Effector CD4-positive, alpha-beta T cell (primary cell): Measurements from ENCODE around the gene SAA2.
"Not testable (repeated sequence)": the region's sequence is repeated elsewhere in the genome, so short reads cannot be mapped to it uniquely, and the experiment has no call there.

ENCODE experiments used
- DNase-seq: peaks from one replicate; pipeline ENCODE4 v3.0.0-alpha.2; 2020
- total RNA-seq: gene quantifications from one replicate; lab custom pipeline; 2026; lab: John Stamatoyannopoulos, UW

SAA2 gene
- 0.56 reads per million for total RNA-seq

- DNase-seq, result no peak
Observed at GRCh38 chr11:18248561-18248960, at the start of gene SAA2. SAA2 (minus strand) TSS chr11:18248668; CDS start chr11:18248011, 657 bp downstream.

- no peak for DNase-seq
Observed at GRCh38 chr11:18295316-18295715, 46.8 kb upstream of the SAA2 start.

- no peak for DNase-seq
Observed at GRCh38 chr11:18294862-18295261, 46.4 kb upstream of the SAA2 start.

- DNase-seq, result no peak
Observed at GRCh38 chr11:18288911-18289310, 40.4 kb upstream of the SAA2 start.

GRCh38 chr11:18285841-18286240, 37.4 kb upstream of the SAA2 start:
- DNase-seq, result no peak

GRCh38 chr11:18282626-18283025, 34.2 kb upstream of the SAA2 start:
- DNase-seq, result no peak

DNA sequence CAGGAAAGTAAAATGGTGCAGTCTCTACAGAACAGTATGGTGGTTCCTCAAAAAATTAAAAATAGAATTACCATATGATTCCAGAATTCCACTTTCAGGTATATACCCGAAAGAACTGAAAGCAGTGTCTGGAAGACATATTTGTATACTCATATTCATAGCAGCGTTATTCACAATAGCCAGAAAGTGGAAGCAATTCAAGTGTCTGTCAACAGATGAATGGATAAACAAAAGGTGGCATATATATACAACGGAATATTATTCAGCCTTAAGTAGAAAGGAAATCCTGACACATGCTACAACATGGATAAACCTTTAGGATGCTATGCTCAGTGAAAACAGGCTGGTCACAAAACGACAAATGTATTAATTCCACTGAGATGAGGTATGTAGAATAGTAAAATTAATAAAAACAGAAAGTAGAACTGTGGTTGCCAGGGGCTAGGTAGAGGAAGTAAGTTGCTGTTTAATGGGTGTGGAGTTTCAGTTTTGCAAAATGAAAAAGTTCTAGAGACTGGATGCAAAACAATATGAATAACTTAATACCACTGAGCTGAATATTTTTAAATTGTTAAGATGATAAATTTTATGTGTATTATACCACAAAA, 32.1 kb upstream of the SAA2 start:
- no peak for DNase-seq

DNA sequence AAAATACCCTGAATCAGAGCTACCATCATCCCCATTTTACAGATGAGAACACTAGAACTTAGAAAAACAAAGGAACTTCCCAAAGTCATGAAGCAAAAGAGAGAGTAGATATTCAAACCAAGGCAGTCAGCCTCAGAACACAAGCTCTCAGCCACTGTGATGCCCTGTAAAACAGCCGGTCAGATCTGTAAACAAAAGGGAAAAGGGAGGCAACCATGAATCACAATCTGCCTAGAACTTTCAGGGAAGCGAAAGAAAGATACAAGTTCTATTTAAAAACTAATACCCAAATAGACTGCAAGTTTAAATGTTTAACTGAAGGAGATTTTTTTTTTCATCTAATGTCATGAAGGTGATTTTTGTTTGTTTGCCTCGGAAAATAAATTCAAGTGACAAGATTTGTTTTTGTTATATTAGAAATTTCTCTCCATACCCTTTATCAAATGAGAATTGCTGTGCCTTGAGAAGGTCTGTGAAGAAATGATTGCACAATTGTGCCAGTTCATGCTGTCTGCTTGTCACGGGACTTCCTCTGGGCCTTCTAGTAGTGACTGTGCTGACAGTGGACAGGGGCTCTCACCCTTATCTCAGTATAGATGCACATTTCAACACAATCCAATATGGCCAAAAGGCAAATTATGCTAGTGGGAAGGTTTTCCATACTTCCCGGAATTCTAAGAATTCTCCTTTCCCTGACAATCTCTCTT, 29.2 kb upstream of the SAA2 start:
- DNase-seq, result no peak

- no peak for DNase-seq
Observed at GRCh38 chr11:18271206-18271605, 22.7 kb upstream of the SAA2 start.

DNA sequence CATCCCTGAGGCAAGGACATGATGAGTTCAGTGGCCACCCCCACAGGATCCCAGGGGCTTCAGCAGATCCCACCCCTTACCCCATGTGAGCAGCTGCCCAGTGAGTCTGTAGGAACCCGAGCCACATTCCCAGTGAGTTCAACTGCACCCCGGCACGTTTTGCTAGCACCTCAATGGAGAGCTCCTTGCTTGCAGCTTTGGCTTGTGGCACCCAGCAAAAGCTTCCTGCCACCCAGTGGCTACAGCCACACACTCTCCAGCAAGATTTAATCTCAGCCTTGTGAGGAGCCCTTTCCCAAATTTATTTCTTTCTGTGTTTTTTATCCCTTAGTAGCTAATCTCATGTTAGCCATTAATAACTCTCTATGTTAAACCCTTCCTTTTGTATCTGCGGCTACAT, 21.6 kb upstream of the SAA2 start:
- DNase-seq, result no peak

DNA sequence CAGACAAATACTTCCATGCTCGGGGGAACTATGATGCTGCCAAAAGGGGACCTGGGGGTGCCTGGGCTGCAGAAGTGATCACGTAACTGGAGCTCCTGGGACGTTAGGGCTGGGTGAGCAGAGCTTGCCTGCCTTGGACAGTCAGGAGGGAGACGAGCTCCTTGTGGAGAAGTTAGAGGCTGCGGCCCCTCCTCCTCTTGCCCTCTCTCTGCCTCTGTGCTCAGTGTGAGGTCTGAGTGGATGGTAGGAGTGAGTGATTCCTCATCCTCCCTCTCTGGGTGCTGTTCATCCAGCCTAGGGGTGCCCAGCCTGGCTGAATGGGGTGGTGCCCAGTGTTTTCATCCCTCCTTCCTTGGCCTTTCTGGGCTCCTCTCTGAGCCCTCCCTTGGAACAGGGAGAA, 20.8 kb upstream of the SAA2 start:
- not testable (repeated sequence) for DNase-seq

DNA sequence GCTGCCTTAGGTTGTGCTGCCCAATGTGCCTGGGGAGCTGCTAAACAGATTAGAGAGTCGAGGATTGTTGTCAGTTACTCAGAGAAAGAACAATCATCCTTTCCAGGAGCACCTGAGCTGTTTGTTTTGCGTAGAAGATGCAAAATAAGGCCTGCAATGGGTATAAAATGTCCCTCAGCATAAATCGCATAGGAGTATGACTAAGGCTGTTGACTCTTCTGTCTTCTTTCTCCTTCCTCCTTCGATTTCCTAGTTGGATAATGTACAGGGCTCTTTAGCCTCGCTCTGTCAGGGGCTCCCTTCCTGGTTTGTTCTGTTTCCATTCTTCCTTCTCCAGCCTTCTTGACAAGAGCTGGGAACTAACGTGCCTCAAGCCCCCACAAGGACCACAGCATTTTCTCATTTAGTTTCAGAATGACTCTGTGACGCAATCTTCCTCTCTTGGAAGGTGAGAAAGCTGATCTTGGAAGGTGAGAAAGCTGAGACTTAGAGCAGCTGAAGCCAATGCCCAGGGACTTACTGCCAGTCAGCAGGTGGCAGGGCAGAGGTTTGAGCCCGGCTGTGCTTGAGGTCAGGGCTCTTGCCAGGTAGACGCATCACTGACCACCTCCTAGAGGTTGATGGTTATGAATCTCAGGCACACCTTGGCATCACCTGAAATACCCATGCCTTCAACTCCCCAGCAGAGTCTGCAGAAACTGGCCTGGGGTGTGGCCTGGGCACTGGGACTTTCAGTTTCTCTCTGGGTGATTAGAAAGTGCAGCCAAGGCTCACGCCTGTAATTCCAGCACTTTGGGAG, 19.1 kb upstream of the SAA2 start:
- DNase-seq, result not testable (repeated sequence)

DNA sequence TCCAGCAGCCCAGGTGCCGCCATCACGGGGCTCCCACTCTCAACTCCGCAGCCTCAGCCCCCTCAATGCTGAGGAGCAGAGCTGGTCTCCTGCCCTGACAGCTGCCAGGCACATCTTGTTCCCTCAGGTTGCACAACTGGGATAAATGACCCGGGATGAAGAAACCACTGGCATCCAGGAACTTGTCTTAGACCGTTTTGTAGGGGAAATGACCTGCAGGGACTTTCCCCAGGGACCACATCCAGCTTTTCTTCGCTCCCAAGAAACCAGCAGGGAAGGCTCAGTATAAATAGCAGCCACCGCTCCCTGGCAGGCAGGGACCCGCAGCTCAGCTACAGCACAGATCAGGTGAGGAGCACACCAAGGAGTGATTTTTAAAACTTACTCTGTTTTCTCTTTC, 17.5 kb upstream of the SAA2 start, which contains the start of gene SAA1:
SAA1 (plus strand) TSS at position 316 of the 400 bp plus-strand sequence. CDS start 624 bp downstream, outside the sequence.
- DNase-seq, result no peak

GRCh38 chr11:18264677-18265555, 16.4 kb upstream of the SAA2 start:
- no peak for DNase-seq

GRCh38 chr11:18264035-18264434, 15.6 kb upstream of the SAA2 start:
- no peak for DNase-seq

DNA sequence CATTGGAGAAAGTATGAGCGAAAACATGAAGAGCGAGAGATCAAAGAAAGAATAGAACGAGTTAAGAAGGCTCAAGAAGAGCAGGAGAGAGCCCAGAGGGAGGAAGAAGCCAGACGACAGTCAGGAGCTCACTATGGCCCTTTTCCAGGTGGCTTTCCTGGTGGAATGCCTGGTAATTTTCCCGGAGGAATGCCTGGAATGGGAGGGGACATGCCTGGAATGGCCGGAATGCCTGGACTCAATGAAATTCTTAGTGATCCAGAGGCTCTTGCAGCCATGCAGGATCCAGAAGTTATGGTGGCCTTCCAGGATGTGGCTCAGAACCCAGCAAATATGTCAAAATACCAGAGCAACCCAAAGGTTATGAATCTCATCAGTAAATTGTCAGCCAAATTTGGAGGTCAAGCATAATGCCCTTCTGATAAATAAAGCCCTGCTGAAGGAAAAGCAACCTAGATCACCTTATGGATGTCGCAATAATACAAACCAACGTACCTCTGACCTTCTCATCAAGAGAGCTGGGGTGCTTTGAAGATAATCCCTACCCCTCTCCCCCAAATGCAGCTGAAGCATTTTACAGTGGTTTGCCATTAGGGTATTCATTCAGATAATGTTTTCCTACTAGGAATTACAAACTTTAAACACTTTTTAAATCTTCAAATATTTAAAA, 14.3 kb upstream of the SAA2 start:
- not testable (repeated sequence) for DNase-seq

GRCh38 chr11:18261721-18262120, 13.3 kb upstream of the SAA2 start:
- no peak for DNase-seq

GRCh38 chr11:18259259-18259658, 10.8 kb upstream of the SAA2 start:
- no peak for DNase-seq

DNA sequence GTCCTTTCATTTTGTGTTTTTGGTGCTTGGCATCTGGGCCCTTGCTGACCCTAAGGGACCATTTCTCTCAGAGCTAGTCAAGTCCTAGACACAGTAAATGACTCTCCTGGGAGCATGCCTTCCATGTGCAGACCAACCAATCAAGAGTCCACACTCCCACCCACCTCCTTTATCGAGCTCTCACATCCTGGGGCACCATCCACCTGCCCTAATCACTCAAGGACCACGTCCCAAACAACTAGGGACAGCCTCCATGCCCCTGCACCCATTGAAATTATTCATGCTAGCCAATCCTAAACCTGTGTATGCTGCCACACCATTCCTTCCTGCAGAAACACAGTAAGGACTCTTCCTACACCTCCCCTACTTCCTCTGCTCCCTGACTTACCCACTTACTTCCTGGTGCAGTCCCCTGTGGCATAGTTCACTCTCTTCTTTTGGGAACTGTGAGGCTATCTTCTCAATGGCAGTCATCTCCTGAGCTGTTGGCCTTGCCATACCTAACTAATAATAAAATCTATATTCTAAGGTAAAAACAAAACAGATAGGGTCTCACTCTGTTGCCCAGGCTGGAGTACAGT, 6.4 kb upstream of the SAA2 start:
- DNase-seq, result no peak

GRCh38 chr11:18253778-18254338, 5.4 kb upstream of the SAA2 start:
- no peak for DNase-seq

GRCh38 chr11:18253233-18253632, 4.8 kb upstream of the SAA2 start:
- DNase-seq, result no peak
